ENCODE results near the gene SLC25A47.

SLC25A47 gene

DNA sequence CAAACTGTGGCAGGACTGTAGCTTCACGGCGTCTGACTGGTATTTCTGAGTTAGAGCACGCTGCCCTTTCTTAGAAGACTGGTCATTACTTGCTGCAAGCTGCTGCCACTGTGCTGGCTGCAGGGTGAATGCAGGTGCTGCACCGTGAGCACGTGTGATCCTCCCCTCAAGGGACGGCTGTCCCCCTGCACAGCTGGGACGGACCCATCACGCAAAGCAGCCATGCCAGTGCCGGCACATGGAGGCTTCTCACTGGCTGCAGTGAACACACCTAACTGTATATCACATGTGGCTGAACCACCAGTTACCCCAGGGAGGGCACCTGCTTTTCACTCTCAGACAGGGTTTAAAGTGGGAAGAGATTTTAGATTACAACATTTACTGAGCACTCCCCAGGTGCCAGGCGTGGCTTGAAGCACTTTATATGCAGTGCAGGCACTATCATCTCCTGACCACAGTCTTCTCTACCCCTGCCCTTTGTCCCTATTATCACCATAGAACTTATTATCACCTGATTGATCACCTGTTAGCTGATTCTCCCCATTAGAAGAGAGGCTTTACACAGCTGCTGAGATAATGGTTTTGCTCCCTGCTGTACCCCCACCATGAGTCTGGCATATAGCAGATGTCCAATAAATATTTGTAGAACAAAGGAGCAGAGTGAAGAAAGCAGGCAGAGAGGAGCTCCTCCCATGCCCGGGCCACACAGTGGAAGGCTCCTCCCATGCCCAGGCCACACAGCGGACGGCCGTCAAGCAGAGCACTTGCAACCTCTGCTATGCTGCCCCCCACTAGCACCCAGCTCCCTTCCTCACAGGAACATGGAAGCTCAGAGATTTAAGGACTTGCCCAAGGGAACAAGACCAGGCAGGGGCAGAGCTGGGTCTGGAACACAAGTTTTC is 25.9 kb downstream of the SLC25A47 start:
- DNase-seq = no peak

- DNase-seq = peak in 1 of 14 donors; percentile 43
Measured at GRCh38 chr14:100350276-100350926, 27.3 kb downstream of the SLC25A47 start.

GRCh38 chr14:100350986-100351385 is 27.8 kb downstream of the SLC25A47 start:
- DNase-seq = no peak

GRCh38 chr14:100358396-100358795 is 35.3 kb downstream of the SLC25A47 start:
- DNase-seq = no peak

DNA sequence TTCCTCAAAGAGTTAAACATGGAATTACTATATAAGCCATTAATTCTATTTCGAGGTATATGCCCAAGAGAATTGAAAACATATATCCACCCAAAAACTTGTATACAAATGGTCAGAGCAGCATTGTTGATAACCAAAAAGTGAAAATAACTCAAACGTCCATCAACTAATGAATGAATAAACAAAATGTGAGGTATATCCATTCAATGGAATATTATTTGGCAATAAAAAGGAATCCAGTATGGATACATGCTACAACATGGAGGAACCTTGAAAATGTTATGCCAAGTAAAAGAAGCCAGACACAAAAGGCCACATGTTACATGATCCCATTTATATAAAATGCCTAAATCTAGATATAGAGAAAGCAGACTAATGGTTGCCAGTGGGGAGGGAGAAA is 36.0 kb downstream of the SLC25A47 start:
- DNase-seq = no peak

DNA sequence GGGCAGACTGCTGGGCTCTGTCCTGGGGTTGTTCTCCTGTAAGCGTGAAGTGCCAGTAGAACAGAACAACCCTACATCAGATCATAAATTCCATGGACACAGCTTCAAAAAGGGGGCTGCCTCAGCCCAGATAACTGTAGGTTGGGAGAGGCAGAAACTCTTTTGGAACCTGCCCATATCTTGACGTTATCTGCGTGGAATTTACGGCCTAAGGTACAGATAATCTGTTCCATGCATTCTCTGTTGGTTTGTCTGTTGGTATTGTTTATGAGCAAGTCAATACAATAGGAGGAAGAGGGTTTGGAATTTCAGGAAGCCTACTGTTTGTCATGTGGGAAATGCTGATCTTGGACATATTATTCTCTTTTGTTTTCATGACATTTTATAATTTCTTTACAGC is 36.7 kb downstream of the SLC25A47 start:
- DNase-seq = no peak

DNA sequence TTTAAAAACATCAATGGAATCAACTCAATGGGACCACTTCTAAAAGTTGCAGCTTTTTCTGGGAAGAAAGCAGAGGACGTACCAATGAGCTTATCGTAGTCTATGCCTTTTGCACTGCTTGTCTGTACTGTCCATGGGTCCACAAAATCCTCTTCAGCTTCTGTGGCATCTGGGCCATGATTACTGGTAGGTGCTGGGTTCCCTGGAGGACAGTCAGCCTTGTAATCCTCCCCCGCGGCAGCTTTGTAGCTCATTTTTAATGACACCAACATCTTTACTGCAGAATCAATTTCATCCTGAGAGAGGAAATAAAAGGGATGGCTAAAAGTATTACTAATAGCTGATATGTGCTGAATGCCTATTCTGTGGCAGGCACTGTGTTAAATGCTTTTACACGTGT is 38.5 kb downstream of the SLC25A47 start:
- no peak for DNase-seq

DNA sequence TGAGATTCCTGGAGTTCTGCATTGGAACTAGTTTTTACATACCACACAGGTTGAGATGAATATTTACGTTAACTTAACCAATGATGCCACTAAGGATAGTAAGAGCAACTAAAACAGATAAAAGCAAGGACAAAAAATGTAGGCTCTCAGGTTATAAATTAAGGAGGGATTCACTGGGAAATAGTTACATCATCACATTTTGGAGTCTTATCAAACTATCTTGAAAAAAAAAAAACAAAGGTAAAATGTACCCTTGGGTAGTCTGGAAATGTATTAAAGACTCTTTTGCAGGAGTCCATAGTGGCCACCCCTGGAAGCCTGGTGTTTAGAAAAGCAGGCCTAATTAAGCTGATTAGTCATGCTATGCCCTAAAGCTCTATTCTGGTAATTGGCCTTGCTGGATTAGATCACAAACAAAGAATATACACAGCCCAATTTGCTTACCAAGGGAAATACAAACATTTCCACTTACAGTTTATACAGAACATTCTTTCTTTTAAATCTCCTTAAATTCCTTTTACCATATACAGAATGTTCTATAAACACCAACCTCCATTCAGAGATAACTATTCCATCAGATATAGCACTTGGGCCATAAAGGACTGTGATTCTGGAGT is 39.3 kb downstream of the SLC25A47 start:
- DNase-seq = no peak

- no peak for DNase-seq
Measured at GRCh38 chr14:100363053-100363452, 39.9 kb downstream of the SLC25A47 start.

DNA sequence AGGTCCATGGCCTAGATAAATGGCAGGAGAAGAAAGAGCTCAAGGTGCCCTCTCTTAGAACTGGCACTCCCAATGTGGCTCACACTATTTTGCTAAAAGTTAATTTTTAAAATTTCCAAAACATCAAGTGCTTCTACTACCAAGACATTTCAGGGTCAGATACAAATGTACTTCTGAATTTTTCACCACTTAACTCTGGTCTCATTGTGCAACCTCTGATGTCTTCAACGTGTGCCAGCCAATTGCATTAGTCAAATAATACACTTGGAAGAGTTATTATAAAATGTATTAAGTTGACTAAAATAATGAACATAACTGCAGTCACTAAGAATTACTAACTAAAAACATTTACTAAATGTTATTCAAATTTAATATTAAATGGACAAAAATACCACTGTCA is 41.3 kb downstream of the SLC25A47 start:
- DNase-seq = no peak

DNA sequence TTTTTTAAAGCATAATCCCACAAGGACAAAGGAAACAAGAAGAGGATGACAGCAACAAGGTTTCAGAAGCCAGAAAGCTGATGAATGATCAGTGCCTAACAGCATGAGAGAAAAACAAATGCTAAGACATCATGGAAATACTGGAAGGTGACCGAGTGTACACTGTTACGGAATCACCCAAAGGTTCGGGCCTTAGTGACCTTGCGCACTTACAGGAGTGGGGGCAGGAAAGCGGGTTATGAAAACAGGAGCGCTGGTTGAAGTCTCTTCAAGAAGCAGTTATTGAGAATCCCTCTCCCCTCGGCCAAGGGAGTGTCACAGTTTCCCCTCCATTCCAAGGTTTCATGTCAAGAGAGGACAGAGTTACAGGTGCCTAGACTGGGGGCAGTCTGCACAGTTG is 42.6 kb downstream of the SLC25A47 start:
- no peak for DNase-seq

DNA sequence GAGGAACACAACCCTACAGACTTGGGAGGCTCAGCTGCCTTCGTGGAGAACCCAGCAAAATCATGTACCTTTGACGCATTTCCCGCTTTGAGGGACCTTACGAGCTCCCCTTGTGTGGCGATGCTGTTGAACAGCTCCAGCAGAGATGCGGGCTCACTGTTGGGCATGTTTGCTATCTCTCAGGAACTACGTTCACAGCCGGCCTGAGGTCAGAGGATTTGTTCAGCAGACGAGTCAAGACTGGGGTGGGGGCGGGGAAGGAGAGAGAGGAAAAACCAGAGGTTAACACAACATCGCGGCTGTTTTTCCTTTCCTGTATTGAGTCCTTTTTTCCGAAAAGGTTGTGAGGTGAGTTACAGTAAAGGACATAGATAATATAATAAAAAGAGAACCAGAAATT is 45.9 kb downstream of the SLC25A47 start:
- no peak for DNase-seq

GRCh38 chr14:100370003-100370402 is 46.9 kb downstream of the SLC25A47 start:
- no peak for DNase-seq

- DNase-seq = no peak
Measured at GRCh38 chr14:100371773-100372172, 48.6 kb downstream of the SLC25A47 start.

GRCh38 chr14:100372357-100373048 is 49.4 kb downstream of the SLC25A47 start:
- no peak for DNase-seq

DNA sequence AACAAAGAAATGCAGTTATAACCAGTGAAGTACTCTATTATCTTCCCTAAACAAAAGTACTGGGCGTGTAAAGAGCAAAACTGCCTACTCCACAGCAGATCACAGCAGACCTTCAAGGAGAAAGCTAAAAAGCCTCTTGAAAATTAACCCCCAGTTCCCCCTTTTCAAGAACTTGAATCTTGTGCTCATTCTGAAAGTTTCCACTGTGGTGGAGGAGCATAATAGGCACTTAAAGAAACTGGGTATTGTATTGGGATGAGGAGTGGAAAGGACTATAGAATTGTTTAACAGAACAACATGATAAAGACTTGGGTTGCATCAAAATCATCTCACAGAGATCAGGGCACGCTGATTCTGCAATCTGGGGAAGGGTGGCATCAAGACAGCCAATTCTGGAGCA is 51.1 kb downstream of the SLC25A47 start:
- no peak for DNase-seq

GRCh38 chr14:100374876-100375265 is 51.7 kb downstream of the SLC25A47 start:
- DNase-seq = no peak

GRCh38 chr14:100375266-100375962 is 52.3 kb downstream of the SLC25A47 start:
- peak in 7 of 14 donors; percentile 26 to 82 (median 35) for DNase-seq

GRCh38 chr14:100375963-100376735 is 53.0 kb downstream of the SLC25A47 start, which contains the start of gene WDR25:
TSS of gene WDR25 (plus strand) at chr14:100376485.
- DNase-seq = peak; percentile 66 to 97 (median 88)

DNA sequence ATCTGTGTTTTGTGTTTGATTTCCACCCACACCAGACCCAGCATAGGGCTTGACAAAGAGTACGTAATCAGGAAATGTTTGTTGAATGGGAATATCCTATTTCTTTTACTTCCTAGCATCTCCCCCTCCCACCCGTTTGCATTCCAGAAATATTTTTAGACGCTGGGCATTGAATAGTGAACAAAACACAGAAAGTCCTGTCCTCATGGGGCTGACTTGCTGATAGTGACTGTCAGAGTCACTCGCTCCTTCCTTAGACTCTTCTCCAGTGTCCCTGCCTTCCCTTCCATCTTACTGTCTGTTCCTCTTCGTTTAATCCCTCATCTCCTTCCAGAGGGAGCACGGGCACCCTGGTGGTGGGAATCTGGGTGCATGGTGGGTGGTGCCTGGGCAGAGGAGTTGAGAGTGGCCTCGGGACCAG is 53.6 kb downstream of the SLC25A47 start:
- DNase-seq = no peak
